GM18502 (cell line): ENCODE results near the gene RAB8B.

Experiments used
- ATAC-seq: cut with Tn5 transposase; IDR thresholded peaks from one replicate; pipeline ENCODE4 v1.9.1; 2021; ENCODE audit warnings: mild to moderate bottlenecking; ENCODE audit not compliant: unreplicated experiment, poor library complexity

The RAB8B gene

DNA sequence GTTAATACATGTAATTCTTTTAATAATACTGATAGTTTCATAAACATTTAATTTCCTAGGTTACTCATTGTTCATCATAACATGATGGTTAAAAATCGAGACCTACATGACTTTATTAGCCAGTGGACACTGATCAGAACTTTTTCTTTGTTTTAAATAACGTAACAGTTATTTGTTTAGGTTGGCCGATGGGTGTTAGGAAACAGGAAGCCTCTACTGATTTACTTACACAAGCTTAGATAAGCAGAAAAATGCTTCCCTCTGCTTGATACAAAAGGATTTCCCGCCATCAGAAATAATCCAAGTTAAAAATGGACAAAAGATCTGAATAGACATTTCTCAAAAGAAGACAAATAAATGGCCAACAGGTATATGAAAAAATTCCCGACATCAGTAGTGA, 71.4 kb downstream of the RAB8B start:
- ATAC-seq = no peak

DNA sequence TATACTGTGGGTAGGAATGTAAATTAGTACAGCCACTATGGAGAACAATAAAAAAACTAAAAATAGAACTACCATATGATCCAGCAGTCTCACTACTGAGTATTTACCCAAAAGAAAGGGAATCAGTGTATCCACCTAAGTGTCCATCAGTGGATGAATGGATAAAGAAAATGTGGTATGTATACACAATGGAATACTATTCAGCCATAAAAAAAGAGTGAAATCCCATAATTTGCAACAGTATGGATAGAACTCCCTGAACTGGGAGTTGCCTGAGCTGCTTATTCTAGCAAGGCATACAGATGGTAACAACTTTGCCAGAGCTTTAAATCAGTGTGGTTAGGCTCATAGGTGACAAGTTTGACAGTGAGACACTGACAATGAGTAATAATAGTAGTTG, 71.9 kb downstream of the RAB8B start:
- ATAC-seq = no peak

DNA sequence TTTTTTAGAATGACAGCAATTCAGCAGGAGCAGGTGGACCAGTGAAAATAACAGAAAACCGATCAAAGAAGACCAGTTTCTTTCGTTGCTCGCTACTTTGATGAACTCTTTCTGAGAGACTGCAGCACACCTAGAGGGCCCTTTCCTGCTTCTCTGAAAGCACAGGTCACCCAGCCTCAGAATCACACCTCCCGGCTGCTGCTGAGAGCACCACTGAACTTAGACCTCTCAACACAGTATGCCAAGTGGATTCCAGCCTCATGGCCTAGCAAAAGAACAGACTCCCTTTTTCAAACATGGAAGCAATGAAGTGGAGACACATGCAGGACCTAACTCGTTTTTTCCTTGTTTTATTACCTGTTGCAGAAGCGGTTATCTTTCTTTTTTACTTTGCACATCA, 74.1 kb downstream of the RAB8B start:
- ATAC-seq = no peak

DNA sequence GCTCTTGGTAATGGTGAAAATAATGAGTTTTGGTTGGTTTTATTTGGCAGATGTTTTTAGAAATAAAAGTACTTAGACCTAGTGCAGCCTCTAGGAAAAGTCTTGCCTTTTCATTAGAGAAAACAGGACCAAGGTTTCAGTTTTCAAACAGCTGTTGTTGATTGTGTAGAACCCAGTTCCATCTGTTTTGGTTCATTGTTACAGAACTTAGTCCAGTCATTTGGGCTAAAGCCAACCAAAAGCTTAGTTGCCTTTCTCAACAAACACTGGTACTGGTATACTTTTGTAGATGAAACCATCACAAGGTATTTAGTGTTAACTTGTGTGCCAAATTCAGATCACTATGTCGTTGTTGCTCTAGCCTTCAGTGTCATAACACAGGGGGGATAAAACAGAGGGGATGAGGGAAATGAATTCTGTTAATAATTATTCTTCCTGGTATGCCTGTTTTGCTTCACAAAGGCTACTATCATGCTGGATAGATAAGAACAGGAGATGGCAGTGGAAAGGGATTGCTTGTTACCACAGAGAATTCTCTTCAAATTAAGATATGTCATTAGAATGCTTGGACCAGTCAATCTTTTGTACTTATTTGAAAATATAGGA, 75.4 kb downstream of the RAB8B start:
- ATAC-seq = no peak

DNA sequence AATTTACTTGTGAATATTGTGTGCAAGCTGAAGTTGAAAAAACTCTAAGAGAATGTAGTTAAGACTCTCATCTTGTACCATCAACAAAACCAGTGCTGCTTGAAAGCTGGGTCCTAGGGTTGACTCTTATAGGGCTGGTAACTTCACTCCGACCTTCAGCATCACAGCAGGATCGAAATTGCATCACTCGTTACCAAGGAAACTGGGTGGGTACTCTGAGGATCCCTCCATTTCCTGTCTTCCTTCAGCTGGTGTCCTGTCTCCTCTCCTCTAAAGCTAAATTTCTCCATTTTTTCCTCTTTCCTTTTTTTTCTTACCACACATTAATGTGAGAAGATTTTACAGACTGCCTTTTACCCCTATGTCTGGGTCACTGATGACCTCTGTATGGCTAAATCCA, 85.0 kb downstream of the RAB8B start:
- ATAC-seq = no peak

DNA sequence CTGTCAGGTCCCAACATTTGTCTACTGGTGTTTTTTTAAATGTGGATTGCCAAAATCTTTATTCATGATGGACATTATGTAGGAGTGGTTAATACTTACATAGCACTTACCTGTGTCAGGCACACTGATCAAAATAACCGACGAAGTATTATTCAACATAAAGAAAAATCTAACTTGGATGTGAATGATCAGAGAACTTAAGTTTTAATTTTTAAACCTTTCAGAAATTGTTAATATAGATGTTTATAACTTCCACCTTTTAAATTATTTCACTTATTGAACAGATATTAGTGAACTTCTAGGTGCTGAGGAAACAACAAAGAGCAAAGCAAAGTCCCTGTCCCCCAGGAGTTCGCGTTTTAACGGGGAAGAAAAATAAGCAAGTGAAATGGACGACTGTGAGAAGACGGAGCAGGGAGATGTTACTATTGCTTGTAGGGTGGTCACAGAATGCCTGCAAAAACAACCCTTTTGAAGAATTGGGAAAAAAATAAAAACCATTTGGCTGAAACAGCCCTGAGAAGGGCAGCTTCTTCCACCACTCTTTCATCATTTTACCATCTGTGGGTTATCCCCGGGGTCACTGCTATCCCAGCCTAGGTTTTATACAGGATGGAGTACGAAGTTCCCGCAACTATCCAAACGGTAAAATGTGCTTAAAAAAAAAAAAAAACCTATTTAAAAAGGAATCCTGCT, 87.1 kb downstream of the RAB8B start:
- ATAC-seq = peak; percentile 8

DNA sequence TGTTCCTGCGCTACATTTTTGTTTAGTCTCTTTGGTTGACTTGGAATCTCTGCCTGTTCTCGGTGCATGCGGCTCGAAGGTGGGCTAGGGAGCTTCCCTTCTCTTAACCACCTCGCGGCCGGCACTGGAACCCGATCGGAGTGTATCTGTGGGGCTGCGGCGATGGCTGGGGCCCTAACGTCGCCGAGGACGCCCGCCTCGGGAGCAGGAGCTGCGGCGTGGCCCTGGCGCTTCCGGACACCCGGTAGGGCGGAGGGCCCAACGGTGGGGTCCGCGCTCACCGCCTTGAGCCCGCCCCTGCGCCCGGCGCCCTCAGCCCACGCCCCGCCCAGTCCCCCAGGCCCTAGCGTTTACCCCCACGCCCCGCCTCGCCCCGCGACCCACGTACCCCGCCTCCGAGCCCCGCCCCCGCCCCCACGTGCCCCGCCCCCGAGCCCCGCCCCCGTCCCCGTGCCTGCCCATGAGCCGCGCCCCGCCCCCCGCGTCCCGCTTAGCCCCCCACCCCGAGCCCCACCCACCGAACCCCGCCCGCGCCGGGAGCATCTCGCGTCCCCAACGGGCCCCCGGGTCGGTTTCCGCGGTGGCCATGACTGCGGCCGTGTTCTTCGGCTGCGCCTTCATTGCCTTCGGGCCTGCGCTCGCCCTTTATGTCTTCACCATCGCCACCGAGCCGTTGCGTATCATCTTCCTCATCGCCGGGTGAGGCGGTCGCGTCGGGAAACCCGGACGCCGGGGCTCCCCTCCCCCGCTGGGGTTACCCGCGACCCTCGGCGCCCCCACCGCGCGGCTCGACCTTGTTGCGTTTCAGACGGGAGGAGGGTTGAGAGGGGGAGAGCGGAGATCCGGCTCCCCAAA, 87.9 kb downstream of the RAB8B start, which contains the start of gene APH1B:
Gene APH1B, plus strand, starts transcription at position 568 of the 855 bp plus-strand sequence. Its CDS starts 19 bp downstream, at position 587.
- peak; percentile 71 for ATAC-seq

DNA sequence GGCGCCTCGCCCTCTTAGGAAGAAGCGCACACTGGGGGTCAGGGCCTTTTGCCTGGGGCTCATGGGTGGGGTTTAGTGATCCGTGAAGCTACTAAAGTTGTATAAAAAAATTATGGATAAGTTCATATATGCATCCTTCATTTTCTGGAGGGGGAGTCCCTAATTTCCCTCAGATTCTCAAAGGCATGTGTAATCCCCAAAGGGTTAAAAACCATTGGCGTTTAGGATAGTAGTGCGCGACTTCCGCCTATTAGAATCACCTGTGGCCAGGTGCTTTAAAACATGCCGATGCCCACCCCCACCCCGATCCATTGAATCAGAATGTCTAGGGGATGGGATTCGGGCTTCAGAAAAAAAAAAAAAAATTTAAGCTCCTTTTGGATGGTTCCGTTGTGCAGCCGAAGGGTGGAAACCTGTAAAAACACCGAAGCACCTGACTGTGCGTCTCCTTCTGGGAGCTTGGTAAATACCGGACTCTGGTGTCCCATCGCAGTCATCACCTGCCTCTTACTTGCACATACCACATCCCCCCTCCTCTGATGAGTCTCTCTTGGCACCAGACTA, 88.6 kb downstream of the RAB8B start:
- no peak for ATAC-seq

DNA sequence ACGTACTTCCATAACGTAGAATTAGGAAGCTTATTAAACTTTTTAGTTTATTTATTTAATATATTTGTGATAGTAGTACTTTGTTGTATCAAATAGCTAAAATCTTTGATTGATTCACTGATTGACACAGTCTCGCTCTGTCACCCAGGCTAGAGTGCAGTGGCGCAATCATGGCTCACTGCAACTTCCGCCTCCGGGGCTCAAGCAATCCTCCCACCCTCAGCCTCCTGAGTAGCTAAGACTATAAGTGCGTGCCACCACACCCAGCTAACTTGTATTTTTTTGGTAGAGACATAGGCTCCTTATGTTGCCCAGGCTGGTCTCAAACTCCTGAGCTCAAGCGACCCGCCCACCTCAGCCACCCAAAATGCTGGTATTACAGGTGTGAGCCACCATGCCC, 93.7 kb downstream of the RAB8B start:
- ATAC-seq = no peak

DNA sequence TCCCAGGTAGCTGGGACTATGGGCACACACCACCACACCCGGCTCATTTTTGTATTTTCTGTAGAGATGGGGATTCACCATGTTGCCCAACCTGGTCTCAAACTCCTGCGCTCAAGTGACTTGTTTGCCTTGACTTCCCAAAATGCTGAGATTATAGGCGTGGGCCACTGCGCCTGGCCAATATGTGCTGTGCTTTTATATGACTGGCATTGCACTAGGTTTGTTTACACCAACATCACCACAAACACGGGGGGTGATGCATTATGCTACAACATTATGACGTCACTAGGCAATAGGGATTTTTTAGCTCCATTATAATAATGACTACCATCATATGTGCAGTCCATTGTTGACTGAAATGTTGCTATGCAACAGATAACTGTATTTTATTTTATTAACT, 94.9 kb downstream of the RAB8B start:
- ATAC-seq = no peak

DNA sequence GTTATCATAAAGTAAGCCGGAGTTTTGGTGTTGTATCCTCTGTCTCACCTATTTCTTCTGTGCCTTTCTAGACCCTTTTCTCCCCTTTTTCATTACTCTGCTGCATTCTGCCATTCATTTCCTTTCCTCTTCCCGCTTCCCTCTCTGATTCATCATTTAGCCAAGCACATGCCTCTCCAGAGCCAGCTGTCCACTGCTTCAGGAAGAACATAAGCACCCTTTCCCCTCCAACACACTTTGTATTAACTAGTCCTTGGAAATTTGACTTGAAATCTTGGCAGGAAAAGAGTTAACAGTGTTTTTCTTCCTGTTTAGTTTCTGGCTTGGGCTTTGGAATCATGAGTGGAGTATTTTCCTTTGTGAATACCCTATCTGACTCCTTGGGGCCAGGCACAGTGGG, 97.7 kb downstream of the RAB8B start:
- no peak for ATAC-seq

DNA sequence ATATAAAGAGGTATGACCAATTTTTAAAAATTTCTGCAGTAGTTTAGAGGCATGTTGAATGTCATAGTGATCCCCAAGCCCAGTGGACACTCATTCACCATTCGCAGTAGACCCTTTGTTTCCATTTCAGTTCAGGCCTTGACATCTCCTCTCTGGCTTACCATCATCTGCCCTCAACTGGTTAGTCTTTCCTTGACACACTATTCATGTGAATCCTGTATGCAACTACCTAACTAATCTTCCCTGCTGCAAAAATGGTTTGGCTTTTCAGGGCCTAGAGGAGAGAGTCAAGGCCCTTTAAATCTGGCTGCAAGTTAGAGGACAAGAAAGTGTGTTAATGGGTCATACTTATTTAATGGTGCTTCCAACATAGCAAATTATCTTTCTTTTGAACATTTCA, 98.9 kb downstream of the RAB8B start:
- ATAC-seq = no peak

DNA sequence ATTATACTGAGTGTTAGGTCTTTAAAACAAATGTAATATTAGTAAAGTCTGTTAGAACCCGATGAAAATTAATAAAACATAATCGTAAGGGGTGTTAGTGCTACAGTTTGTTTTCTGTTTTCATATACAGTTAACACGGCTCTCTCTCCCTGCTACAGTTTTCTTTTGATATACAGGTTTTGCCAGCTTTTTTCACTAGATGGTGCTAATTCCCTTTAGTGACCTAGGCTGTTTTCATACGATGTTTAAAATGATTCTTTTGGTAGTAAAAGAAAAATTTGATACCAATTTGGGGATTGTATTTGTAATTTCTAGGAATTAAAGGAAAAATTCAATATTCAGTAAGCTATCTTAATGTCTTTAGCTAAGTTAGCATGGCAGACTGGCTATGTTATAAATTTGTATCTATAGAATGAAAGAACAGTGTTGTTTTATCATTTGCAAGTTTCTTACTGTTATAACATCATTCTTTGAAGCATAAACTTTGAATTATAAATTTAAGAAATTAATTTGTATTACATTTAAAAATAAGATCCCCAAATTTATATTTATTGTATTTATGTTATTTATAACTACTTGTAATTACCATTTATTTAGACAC, 99.5 kb downstream of the RAB8B start:
- no peak for ATAC-seq

DNA sequence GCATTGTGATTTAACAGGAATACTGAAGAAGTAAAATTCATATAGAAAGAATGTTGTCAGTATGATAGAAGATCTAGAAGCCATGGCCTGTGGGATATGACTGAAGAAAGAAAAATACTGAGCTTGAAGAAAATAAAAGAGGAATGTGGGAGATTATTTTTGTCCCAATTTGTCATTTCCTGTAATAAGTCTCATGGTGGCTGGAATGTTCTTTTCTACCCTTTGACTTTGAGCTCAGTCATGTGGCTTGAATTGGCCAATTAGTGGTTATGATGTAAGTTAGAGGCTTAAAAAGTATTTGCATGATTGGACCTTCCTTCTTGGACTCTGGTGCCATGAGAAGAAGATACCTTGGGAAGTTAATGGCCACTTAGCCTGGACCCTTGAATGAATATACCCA, 102.1 kb downstream of the RAB8B start:
- ATAC-seq = no peak

DNA sequence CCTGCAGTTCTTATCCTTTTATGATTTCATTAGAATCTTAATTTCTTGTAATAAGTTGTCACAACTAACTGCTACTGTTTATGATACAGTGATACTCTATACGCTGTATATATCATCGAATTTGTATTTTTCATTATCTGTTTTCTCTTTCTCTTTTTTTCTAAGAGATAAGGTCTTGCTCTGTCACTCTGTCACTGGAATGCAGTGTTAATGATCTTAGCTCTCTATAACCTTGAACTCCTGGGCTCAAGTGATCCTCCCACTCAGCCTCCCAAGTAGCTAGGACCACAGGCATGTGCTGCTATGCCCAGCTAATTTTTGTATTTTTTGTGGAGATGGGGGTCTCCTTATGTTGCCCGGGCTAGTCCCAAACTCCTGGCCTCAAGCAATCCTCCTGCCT, 102.8 kb downstream of the RAB8B start:
- ATAC-seq = no peak

DNA sequence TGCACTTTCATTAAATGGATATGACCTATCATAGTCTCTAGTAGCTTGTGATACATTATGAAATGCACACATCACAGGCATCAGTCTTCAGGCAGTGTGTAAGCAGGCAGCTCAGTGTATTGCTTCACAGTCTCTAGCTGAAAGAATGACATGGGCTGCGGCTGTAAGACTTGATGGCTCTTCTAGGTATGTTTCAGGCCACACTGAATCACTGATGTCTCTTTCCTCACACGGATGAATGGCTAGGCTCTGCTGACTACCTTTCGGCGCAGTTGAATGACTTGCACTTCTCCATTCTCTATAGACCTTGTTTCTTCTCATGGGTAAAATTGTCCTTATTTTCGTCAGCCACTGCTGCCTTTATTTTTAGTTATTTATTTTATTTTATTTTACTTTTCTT, 103.4 kb downstream of the RAB8B start:
- ATAC-seq = no peak

DNA sequence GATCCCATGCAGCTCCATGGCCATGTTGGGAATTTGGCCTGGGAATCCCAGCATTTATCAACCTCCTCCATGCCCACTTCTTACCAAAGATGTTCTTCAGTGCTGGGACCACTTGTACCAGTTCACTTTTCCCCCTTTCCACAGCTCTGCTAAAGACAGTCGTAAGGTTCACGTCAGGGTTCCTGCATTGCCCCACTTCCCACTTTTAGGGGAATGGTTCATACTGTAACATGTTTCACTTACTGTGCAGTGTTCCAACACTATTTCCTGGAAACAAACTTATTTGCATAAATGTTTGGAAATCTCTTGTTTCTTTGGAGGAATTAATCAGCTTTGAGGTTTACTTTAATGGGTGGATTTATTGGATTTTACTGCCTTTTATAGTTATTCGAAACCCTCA, 105.0 kb downstream of the RAB8B start:
- no peak for ATAC-seq

DNA sequence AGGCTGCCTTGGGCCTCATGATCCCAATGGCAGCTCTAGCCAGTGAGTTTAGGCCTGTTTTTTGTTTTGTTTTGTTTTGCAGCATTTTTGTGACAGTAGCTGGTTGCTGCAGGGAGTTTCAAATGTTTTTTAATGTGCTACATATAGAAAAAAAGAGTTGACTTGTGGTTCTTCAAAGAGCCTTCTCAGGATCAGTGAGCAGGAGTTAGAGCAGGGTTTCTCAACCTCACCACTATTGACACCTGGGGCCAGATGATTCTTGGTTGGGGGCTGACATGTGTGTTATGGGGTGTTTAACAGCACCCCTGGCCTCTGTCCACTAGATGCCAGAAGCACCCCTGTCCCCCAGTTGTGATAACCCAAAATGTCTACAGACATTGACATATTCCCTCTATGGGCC, 105.9 kb downstream of the RAB8B start:
- ATAC-seq = no peak

DNA sequence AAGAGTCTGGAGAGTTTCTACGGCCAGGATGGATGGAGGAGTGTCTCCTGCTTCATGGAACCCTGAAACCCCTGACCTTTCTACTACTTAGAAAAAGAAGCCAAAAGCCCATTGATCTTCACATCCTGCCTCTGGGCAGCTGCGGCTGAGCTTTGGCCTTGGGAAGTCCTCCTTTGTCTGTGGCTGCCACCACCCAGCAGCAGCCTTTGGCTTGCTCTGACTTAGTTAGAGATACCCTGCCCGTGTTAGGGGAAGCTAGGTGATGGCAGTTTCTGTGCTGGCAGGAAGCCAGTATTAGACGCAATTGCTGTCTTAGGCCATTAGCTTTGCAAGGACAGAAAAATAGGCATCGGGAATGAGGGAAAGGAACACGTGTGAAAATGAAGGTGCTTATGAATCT, 106.8 kb downstream of the RAB8B start:
- ATAC-seq = no peak

DNA sequence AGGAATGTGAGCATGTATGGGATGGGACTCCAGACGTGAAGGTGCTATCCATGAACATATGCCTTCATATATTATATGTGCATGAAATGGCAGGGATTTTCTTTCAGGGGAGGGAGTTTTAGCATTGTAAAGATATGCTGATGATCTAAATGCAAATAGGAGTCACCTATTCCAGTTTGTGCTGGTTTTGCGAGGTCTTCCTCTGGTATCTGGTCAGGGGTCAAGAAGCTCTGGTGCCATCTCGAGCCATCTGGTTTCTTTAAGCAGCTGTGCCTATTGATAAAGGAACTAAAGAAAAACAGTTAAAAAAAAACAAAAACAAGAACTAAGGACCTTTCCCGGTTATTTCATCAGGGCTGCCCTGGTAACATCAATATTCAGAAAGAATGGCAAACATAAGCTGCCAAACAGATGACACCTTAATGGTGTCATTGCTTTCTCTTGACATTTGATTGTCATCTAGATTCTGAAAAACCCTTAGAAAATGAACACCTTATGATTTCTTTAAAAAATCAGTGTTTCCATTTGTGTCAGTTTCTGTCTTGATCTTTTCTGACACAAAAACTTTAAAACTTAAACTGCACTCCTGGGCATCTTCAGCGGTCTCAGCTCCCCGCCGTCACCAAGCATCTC, 110.7 kb downstream of the RAB8B start:
- ATAC-seq = no peak
